CD14-positive monocyte (primary cell): ENCODE results near the gene CRTC3. TPM values are rescaled to one million over a fixed set of nuclear protein-coding genes. Genes with fewer than 3 reads are reported as not detected.

ENCODE experiments used
- DNase-seq, 3 donors: peaks; one replicate each; pipeline ENCODE4 v3.0.0-alpha.2; 2011 to 2022
- H2AFZ ChIP-seq: 2 replicates; pipeline ENCODE4 v1.6.0; 2012; ENCODE audit warnings: mild to moderate bottlenecking, low read depth, low read length, inconsistent platforms; ENCODE audit not compliant: insufficient read depth, poor library complexity, severe bottlenecking
- H3K27ac ChIP-seq, 2 donors: 1 replicate in 1 of 2; 2 replicates in 1 of 2; pipeline ENCODE4 v1.5.1; 2012 to 2013; ENCODE audit warnings: low read length in 2 of 2, control low read depth in 1 of 2, inconsistent platforms in 1 of 2, low read depth in 1 of 2, mild to moderate bottlenecking in 1 of 2
- H3K27me3 ChIP-seq, 2 donors: one replicate each; pipeline versions ENCODE4 v1.6.0 to v1.6.1; 2011 to 2013; ENCODE audit warnings: low read length in 2 of 2; ENCODE audit not compliant: control insufficient read depth in 2 of 2, insufficient read depth in 2 of 2
- H3K36me3 ChIP-seq, 2 donors: replicated peaks in 1 of 2; 1 replicate in 1 of 2; 2 replicates in 1 of 2; pipeline versions ENCODE4 v1.5.1 to v1.6.1; 2012 to 2013; ENCODE audit warnings: low read length in 2 of 2, control low read depth in 1 of 2, inconsistent platforms in 1 of 2, mild to moderate bottlenecking in 1 of 2; ENCODE audit not compliant: insufficient read depth in 2 of 2, control insufficient read depth in 1 of 2
- H3K4me1 ChIP-seq, 2 donors: 1 replicate in 1 of 2; 2 replicates in 1 of 2; pipeline versions ENCODE4 v1.5.1 to v1.6.1; 2012 to 2013; ENCODE audit warnings: low read length in 2 of 2, control low read depth in 1 of 2, inconsistent platforms in 1 of 2, mild to moderate bottlenecking in 1 of 2, moderate library complexity in 1 of 2; ENCODE audit not compliant: insufficient read depth in 2 of 2, control insufficient read depth in 1 of 2
- H3K4me2 ChIP-seq: replicated peaks from 2 replicates; pipeline ENCODE3; 2012; ENCODE audit warnings: low read length, moderate library complexity, mild to moderate bottlenecking; ENCODE audit not compliant: poor library complexity, severe bottlenecking; ENCODE audit errors: extremely low read depth
- H3K4me3 ChIP-seq, 3 experiments: fragments of 200-600 bp in 1 of 3; sonication (generic) in 1 of 3; replicated peaks in 1 of 3; 1 replicate in 2 of 3; 2 replicates in 1 of 3; pipeline ENCODE4 v1.5.1; 2011 to 2013; ENCODE audit warnings: low read length in 3 of 3, mild to moderate bottlenecking in 3 of 3, control low read depth in 2 of 3, low read depth in 2 of 3, inconsistent platforms in 1 of 3, moderate library complexity in 1 of 3
- H3K79me2 ChIP-seq: 2 replicates; pipeline ENCODE4 v1.6.0; 2012; ENCODE audit warnings: mild to moderate bottlenecking, control low read depth, inconsistent platforms, low read length, moderate library complexity; ENCODE audit not compliant: insufficient read depth
- H3K9ac ChIP-seq: 2 replicates; pipeline ENCODE4 v1.6.0; 2017; ENCODE audit warnings: low read length, mild to moderate bottlenecking; ENCODE audit not compliant: insufficient read depth, poor library complexity, severe bottlenecking
- H3K9me3 ChIP-seq, 2 donors: replicated peaks in 1 of 2; 1 replicate in 1 of 2; 2 replicates in 1 of 2; pipeline versions ENCODE4 v1.5.1 to v1.6.1; 2012 to 2013; ENCODE audit warnings: low read length in 2 of 2, control low read depth in 1 of 2; ENCODE audit not compliant: control insufficient read depth in 1 of 2, insufficient read depth in 1 of 2
- H4K20me1 ChIP-seq: 2 replicates; pipeline ENCODE4 v1.6.0; 2012; ENCODE audit warnings: mild to moderate bottlenecking, low read length, control low read depth, moderate library complexity; ENCODE audit not compliant: insufficient read depth
- H3K27ac Mint-ChIP-seq, 7 donors: one replicate each; pipeline ENCODE4 v1.8.0; 2020; ENCODE audit warnings: mild to moderate bottlenecking in 7 of 7, mixed read lengths in 7 of 7, moderate library complexity in 6 of 7, inconsistent platforms in 2 of 7
- H3K27me3 Mint-ChIP-seq, 3 donors: one replicate each; pipeline ENCODE4 v1.8.0; 2021 to 2022; ENCODE audit warnings: low read depth in 3 of 3, mild to moderate bottlenecking in 3 of 3, mixed read lengths in 3 of 3, moderate library complexity in 3 of 3, inconsistent platforms in 1 of 3
- H3K36me3 Mint-ChIP-seq, 2 donors: one replicate each; pipeline ENCODE4 v1.8.0; 2020; ENCODE audit warnings: mixed read lengths in 2 of 2, inconsistent platforms in 1 of 2, mild to moderate bottlenecking in 1 of 2
- H3K4me1 Mint-ChIP-seq: one replicate; pipeline ENCODE4 v1.8.0; 2020; ENCODE audit warnings: mild to moderate bottlenecking, mixed read lengths
- H3K4me3 Mint-ChIP-seq, 2 donors: one replicate each; pipeline ENCODE4 v1.8.0; 2020; ENCODE audit warnings: mild to moderate bottlenecking in 2 of 2, mixed read lengths in 2 of 2, moderate library complexity in 1 of 2
- H3K9me3 Mint-ChIP-seq, 7 donors: one replicate each; pipeline ENCODE4 v1.8.0; 2020 to 2022; ENCODE audit warnings: mixed read lengths in 7 of 7, mild to moderate bottlenecking in 6 of 7, moderate library complexity in 6 of 7, inconsistent platforms in 2 of 7
- WGBS: methylation state at CpG from one replicate; pipeline ENCODE4 v1.1.5; 2013; ENCODE audit warnings: missing lambda C conversion rate; ENCODE audit not compliant: insufficient coverage; 5-methylcytosine and 5-hydroxymethylcytosine counted together
- intact Hi-C, 2 donors: fragments of 100-400 bp; cut with micrococcal nuclease; formaldehyde crosslinking; loops; one replicate each; pipeline versions ENCODE4 v1.15.0 to v1.15.1; 2023
- polyA plus RNA-seq, 3 donors: library from polyadenylated mRNA; depleted of rRNA in 1 of 3; unstranded in 2 of 3; stranded (reverse) in 1 of 3; fragments of 300-500 nt in 2 of 3; fragments of >200 nt in 1 of 3; fragmentation: Illumina TruSeq in 2 of 3; gene quantifications; 1 replicate in 2 of 3; 2 replicates in 1 of 3; pipeline ENCODE4 v1.2.3, GENCODE V29; 2012 to 2021
- TF ChIP-seq, protein P1 (sequence below): fragments of 200-600 bp; IDR thresholded peaks from one replicate; pipeline ENCODE4 v1.8.0; 2022; ENCODE audit warnings: antibody characterized with exemption, mild to moderate bottlenecking

Gene CRTC3
- polyA plus RNA-seq, 3 donors, result 6.0 to 25.4 (median 12.2) TPM

GRCh38 chr15:90482124-90483011, 47.4 kb upstream of the CRTC3 start:
- peak; percentile 4 to 28 (median 22) for DNase-seq
- H3K4me3 Mint-ChIP-seq, result no peak overlapping the region
- Histone ChIP-seq H3K36me3 (peaks cover 98 to 99% of the 10 kb centered on the region in 2 donors), H3K9ac (no peak overlapping the region), H4K20me1 (peaks cover 100% of the 10 kb centered on the region), H2AFZ (no peak overlapping the region), H3K27me3 (no peaks in the 10 kb centered on the region), H3K4me1 (no peaks in the 10 kb centered on the region), H3K27ac (peak overlapping the region in 1 of 2 donors; percentile 22), H3K4me2 (no peak overlapping the region), H3K79me2 (peaks cover 16% of the 10 kb centered on the region), H3K4me3 (no peak overlapping the region), H3K9me3 (no peaks in the 10 kb centered on the region)
- intact Hi-C loops, result loop anchor here (2.0 to 10.0 kb wide), 2 partner anchors 158 to 162 kb away; no protein-coding TSS in a partner anchor
- TF ChIP-seq, protein P1, sequence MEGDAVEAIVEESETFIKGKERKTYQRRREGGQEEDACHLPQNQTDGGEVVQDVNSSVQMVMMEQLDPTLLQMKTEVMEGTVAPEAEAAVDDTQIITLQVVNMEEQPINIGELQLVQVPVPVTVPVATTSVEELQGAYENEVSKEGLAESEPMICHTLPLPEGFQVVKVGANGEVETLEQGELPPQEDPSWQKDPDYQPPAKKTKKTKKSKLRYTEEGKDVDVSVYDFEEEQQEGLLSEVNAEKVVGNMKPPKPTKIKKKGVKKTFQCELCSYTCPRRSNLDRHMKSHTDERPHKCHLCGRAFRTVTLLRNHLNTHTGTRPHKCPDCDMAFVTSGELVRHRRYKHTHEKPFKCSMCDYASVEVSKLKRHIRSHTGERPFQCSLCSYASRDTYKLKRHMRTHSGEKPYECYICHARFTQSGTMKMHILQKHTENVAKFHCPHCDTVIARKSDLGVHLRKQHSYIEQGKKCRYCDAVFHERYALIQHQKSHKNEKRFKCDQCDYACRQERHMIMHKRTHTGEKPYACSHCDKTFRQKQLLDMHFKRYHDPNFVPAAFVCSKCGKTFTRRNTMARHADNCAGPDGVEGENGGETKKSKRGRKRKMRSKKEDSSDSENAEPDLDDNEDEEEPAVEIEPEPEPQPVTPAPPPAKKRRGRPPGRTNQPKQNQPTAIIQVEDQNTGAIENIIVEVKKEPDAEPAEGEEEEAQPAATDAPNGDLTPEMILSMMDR, result peak; percentile 73
- no peaks in the 10 kb centered on the region for H3K9me3 Mint-ChIP-seq
- peaks cover 89 to 100% of the 10 kb centered on the region in 2 donors for H3K36me3 Mint-ChIP-seq
- H3K27me3 Mint-ChIP-seq, result peaks cover 0 to 2% (median 0%) of the 10 kb centered on the region in 3 donors
- no peaks in the 10 kb centered on the region for H3K4me1 Mint-ChIP-seq
- peak overlapping the region in 3 of 7 donors; percentile 50 to 78 (median 72) for H3K27ac Mint-ChIP-seq
- WGBS, result 17% methylated on average over 1 of the region's 7 CpGs

DNA sequence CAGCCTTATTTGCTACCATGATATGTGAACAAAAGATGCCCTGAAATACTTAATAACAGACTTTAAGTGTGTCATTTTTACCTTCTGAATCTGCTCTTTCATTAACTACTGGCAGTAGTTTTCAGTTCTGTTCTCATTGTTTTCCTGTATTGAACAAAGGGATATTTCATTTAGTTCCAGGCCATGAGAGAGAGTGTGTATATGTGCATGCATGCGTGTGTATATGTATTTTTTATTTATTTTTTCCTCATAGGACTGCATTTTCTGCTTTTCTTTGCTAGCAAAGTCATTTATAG, 46.8 kb upstream of the CRTC3 start:
- peaks cover 89 to 100% of the 10 kb centered on the region in 2 donors for H3K36me3 Mint-ChIP-seq

More for the DNA sequence above, 46.8 kb upstream of the CRTC3 start:
- H3K9me3 ChIP-seq, result no peaks in the 10 kb centered on the region
- no peak for DNase-seq
- H3K36me3 ChIP-seq, result peaks cover 97 to 99% of the 10 kb centered on the region in 2 donors
- H4K20me1 ChIP-seq, result peaks cover 99% of the 10 kb centered on the region
- H3K9ac ChIP-seq, result no peak overlapping the region
- TF ChIP-seq, protein P1, result no peak
- Mint-ChIP-seq H3K27me3 (peaks cover 0 to 2% (median 0%) of the 10 kb centered on the region in 3 donors), H3K4me3 (no peak overlapping the region), H3K9me3 (no peaks in the 10 kb centered on the region), H3K4me1 (no peaks in the 10 kb centered on the region), H3K27ac (no peak overlapping the region)
- H3K27ac ChIP-seq, result no peak overlapping the region
- intact Hi-C loops, result loop anchor here (2.0 to 10.0 kb wide), 2 partner anchors 158 to 162 kb away; no protein-coding TSS in a partner anchor
- no peak overlapping the region for H2AFZ ChIP-seq
- H3K4me2 ChIP-seq, result no peak overlapping the region
- H3K79me2 ChIP-seq, result peaks cover 16% of the 10 kb centered on the region
- no peaks in the 10 kb centered on the region for H3K27me3 ChIP-seq
- WGBS, result no CpG with 5 or more reads among the region's 1 CpG
- H3K4me3 ChIP-seq, result no peak overlapping the region
- no peaks in the 10 kb centered on the region for H3K4me1 ChIP-seq
